GM10266 (cell line): ENCODE results near the gene TMEM185B.
A peak's percentile ranks its signal among the peaks of the same experiment; 100 is the strongest.

Source experiments
- DNase-seq: peaks from one replicate; pipeline ENCODE4 v3.0.0; 2012; ENCODE audit errors: extremely low spot score
- CTCF ChIP-seq: IDR thresholded peaks from 2 replicates; pipeline ENCODE4 v1.5.1; 2012; ENCODE audit warnings: mild to moderate bottlenecking, low read depth; ENCODE audit not compliant: control insufficient read depth, insufficient read depth; ENCODE audit errors: missing control alignments

TMEM185B gene

GRCh38 chr2:120255986-120256650 is 32.9 kb upstream of the TMEM185B start:
- DNase-seq: no peak

GRCh38 chr2:120255071-120255470 is 31.9 kb upstream of the TMEM185B start:
- TF ChIP-seq CTCF: no peak

More at GRCh38 chr2:120255986-120256650, 32.9 kb upstream of the TMEM185B start:
- TF ChIP-seq CTCF: no peak

GRCh38 chr2:120254178-120254577 is 31.0 kb upstream of the TMEM185B start:
- TF ChIP-seq CTCF: no peak
- DNase-seq: no peak

More at GRCh38 chr2:120255071-120255470, 31.9 kb upstream of the TMEM185B start:
- no peak for DNase-seq

GRCh38 chr2:120253021-120253882 is 30.1 kb upstream of the TMEM185B start:
- peak; percentile 36 for TF ChIP-seq CTCF
- peak; percentile 74 for DNase-seq

GRCh38 chr2:120252225-120253020 is 29.2 kb upstream of the TMEM185B start, which contains the start of gene RALB:
RALB (plus strand) TSS chr2:120252852; CDS start chr2:120278665, 25,813 bp downstream.
- TF ChIP-seq CTCF: no peak
- DNase-seq: peak; percentile 99

GRCh38 chr2:120251880-120252224 is 28.7 kb upstream of the TMEM185B start:
- DNase-seq: no peak
- TF ChIP-seq CTCF: no peak
